ENCODE results near the gene EDIL3.

DNA sequence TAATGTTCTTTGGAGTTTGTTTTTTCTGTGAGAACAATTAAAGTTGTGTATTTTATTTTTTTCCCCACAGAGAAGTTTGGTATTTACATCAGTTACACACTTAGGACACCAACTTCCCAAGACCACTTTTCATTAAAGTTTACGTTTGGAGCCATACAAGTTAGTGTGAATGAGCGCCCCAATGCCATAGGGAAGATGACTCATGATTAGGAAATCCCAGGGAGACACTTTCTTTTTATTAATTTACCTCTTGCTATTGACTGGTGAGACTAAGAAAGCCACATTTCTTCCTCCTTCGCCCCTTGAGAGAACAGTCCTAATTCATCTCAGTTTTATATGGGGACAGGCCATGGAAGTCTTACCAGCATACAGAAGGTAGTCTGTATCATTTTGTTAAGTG is 57.1 kb downstream of the EDIL3 start:
- TF ChIP-seq, protein P1, sequence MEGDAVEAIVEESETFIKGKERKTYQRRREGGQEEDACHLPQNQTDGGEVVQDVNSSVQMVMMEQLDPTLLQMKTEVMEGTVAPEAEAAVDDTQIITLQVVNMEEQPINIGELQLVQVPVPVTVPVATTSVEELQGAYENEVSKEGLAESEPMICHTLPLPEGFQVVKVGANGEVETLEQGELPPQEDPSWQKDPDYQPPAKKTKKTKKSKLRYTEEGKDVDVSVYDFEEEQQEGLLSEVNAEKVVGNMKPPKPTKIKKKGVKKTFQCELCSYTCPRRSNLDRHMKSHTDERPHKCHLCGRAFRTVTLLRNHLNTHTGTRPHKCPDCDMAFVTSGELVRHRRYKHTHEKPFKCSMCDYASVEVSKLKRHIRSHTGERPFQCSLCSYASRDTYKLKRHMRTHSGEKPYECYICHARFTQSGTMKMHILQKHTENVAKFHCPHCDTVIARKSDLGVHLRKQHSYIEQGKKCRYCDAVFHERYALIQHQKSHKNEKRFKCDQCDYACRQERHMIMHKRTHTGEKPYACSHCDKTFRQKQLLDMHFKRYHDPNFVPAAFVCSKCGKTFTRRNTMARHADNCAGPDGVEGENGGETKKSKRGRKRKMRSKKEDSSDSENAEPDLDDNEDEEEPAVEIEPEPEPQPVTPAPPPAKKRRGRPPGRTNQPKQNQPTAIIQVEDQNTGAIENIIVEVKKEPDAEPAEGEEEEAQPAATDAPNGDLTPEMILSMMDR (IDR thresholded peaks at IDR 0.05) = no peak
- TF ChIP-seq POLR2AphosphoS5 (IDR thresholded peaks at IDR 0.05) (no peak), POLR2A (IDR thresholded peaks at IDR 0.05) (no peak)

Measured in upper lobe of left lung (tissue), 4 donors.